Transverse colon (tissue), 4 donors: ENCODE measurements around the gene BMP7.

Source experiments
- POLR2A ChIP-seq: fragments of 450-650 bp; IDR thresholded peaks from one replicate; pipeline ENCODE4 v1.6.1; 2016; ENCODE audit warnings: antibody characterized with exemption, mild to moderate bottlenecking, moderate library complexity
- POLR2AphosphoS5 ChIP-seq, 3 donors: sonication (generic); formaldehyde crosslinking; IDR thresholded peaks; one replicate each; pipeline ENCODE4 v1.6.1; 2016; ENCODE audit warnings: antibody characterized with exemption in 3 of 3
- TF ChIP-seq, protein P1 (sequence below), 5 experiments: fragments of 200-600 bp in 3 of 5; fragments of 450-650 bp in 2 of 5; sonication (generic) in 3 of 5; IDR thresholded peaks; 1 replicate in 2 of 5; 2 replicates in 3 of 5; pipeline ENCODE4 v1.5.1; 2016 to 2017; ENCODE audit warnings: antibody characterized with exemption in 5 of 5, inconsistent platforms in 3 of 5, mild to moderate bottlenecking in 2 of 5, moderate library complexity in 1 of 5

DNA sequence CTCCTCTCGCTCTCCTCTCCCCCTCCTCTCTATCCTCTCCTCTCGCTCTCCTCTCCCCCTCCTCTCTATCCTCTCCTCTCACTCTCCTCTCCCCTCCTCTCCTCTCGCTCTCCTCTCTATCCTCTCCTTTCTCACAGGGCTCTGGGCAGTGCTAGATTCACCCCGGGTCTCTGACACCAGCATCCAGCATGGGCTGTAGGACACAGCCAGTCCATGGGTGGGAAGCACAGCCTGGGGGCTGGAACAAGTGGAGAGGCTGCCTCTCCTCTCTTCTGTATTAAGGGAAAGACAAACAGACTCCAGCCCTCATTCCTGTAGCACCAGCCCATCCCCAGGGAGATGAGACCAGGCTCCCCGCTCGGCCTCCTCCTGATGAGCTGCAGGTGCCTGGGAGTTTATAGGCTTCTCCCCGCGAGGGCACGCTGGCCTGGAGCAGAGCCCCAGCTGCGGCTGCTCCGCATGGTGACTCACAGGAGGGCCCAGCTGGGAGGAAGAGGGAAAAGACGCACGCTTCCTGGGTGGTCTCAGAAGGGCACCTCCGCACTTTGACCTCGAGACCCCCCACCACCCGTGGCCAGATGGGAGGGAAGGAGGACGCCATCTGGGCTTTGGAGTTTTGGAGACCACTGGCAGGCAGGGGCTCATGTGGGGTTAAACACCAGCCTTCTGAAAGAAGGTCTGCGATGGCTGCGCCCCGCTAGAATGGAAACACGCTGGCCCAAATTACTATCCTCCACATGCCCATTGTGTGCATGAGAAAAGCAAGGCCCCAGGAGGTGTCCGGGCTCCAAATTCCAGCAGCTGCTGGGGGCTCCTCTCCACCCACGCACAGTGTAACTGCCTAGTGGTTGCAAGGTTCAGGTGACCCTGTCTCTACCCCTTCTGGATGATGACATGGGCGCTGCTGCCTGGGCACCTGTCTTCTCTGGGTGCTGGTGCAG is 68.0 kb downstream of the BMP7 start:
- TF ChIP-seq, protein P1, sequence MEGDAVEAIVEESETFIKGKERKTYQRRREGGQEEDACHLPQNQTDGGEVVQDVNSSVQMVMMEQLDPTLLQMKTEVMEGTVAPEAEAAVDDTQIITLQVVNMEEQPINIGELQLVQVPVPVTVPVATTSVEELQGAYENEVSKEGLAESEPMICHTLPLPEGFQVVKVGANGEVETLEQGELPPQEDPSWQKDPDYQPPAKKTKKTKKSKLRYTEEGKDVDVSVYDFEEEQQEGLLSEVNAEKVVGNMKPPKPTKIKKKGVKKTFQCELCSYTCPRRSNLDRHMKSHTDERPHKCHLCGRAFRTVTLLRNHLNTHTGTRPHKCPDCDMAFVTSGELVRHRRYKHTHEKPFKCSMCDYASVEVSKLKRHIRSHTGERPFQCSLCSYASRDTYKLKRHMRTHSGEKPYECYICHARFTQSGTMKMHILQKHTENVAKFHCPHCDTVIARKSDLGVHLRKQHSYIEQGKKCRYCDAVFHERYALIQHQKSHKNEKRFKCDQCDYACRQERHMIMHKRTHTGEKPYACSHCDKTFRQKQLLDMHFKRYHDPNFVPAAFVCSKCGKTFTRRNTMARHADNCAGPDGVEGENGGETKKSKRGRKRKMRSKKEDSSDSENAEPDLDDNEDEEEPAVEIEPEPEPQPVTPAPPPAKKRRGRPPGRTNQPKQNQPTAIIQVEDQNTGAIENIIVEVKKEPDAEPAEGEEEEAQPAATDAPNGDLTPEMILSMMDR (IDR thresholded peaks at IDR 0.05): no peak
- TF ChIP-seq POLR2A (no peak), POLR2AphosphoS5 (IDR thresholded peaks at IDR 0.05) (no peak)
